HL-60 (cell line): ENCODE results near the gene TBCA.

ENCODE experiments used
- DNase-seq, 2 experiments: peaks; one replicate each; pipeline ENCODE4 v3.0.0-alpha.2; 2010 to 2020; ENCODE audit warnings: low read depth in 1 of 2, low spot score in 1 of 2
- H3K27ac ChIP-seq: fragments of 250-450 bp; sonication (Bioruptor Pico); replicated peaks from 2 replicates; pipeline ENCODE4 v1.5.1; 2020; ENCODE audit warnings: mild to moderate bottlenecking, moderate library complexity
- H3K27me3 ChIP-seq: fragments of 250-450 bp; sonication (Bioruptor Pico); 2 replicates; pipeline ENCODE4 v1.5.1; 2021; ENCODE audit warnings: mild to moderate bottlenecking, moderate library complexity; ENCODE audit not compliant: insufficient read depth, poor library complexity, severe bottlenecking
- H3K4me3 ChIP-seq: replicated peaks from 2 replicates; pipeline ENCODE4 v1.5.1; 2011; ENCODE audit warnings: mild to moderate bottlenecking, control low read depth, low read length; ENCODE audit not compliant: insufficient read depth
- CTCF ChIP-seq: IDR thresholded peaks from one replicate; pipeline ENCODE4 v1.5.1; 2011; ENCODE audit warnings: low read length, control low read depth, inconsistent platforms; ENCODE audit not compliant: insufficient read depth
- GABPA ChIP-seq: IDR thresholded peaks from 2 replicates; pipeline ENCODE4 v1.6.1; 2012; ENCODE audit warnings: low read depth
- POLR2AphosphoS5 ChIP-seq: IDR thresholded peaks from 2 replicates; pipeline ENCODE4 v1.6.1; 2012; ENCODE audit warnings: low read depth
- REST ChIP-seq: IDR thresholded peaks from 2 replicates; pipeline ENCODE4 v1.6.1; 2012; ENCODE audit warnings: low read depth; ENCODE audit not compliant: insufficient replicate concordance
- SPI1 ChIP-seq: IDR thresholded peaks from 2 replicates; pipeline ENCODE4 v1.6.1; 2012; ENCODE audit warnings: low read depth, mild to moderate bottlenecking, borderline replicate concordance

TBCA gene

DNA sequence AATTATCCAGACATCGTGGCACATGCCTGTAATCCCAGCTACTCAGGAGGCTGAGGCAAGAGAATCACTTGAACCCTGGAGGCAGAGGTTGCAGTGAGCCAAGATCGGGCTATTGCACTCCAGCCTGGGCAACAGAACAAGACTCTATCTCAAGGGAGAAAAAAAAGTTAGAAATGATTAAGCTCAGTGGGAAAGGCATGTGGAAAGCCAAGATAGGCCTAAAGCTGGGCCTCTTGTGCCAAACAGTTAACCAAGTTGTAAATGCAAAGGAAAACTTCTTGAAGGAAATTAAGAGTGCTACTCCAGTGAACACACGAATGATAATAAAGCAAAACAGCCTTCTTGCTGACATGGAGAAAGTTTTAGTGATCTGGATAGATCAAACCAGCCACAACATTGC is 43.0 kb downstream of the TBCA start:
- Histone ChIP-seq H3K4me3 (no peak overlapping the region), H3K27ac (no peak overlapping the region), H3K27me3 (no peaks in the 10 kb centered on the region)
- TF ChIP-seq CTCF: no peak
- no peak for TF ChIP-seq REST
- TF ChIP-seq GABPA: no peak
- TF ChIP-seq POLR2AphosphoS5: no peak
- TF ChIP-seq SPI1: no peak
- DNase-seq: no peak

DNA sequence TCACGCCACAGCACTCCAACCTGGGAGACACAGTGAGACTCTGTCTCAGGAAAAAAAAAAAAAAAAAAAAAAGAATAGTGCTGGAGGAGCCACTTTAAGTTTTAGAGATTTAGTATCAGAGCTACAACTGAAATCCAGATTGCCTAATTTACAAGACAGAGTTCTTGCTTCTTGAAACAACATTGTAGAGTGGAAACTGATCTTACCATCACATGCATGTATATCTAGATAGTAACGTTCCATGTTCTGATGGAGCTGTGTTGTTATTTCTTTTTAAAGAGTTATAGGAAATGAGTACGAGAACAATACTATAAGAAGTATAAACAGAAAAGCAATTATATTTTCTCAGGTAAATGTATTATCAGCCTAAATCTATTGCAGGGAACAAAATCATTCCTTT is 48.9 kb downstream of the TBCA start:
- H3K4me3 ChIP-seq: no peak overlapping the region
- no peak for DNase-seq
- no peaks in the 10 kb centered on the region for H3K27me3 ChIP-seq
- no peak overlapping the region for H3K27ac ChIP-seq
- TF ChIP-seq REST (no peak), POLR2AphosphoS5 (no peak), CTCF (no peak), SPI1 (no peak), GABPA (no peak)

GRCh38 chr5:77725616-77726015 is 50.5 kb downstream of the TBCA start:
- Histone ChIP-seq H3K27ac (no peak overlapping the region), H3K27me3 (no peaks in the 10 kb centered on the region), H3K4me3 (no peak overlapping the region)
- TF ChIP-seq GABPA (no peak), REST (no peak), CTCF (no peak), POLR2AphosphoS5 (no peak), SPI1 (no peak)
- no peak for DNase-seq
